Neural cell (in vitro differentiated cells): Measurements from ENCODE around the gene RABGAP1L. TPM values are rescaled to one million over a fixed set of nuclear protein-coding genes. Genes with fewer than 3 reads are reported as not detected.

Source experiments
- H2AFZ ChIP-seq: fragments of 200-600, 300-800 bp; sonication (generic), shearing (Covaris generic); 2 replicates; pipeline ENCODE4 v1.6.0; 2014; ENCODE audit warnings: low read depth, mild to moderate bottlenecking, antibody characterized with exemption, low read length, moderate library complexity
- H3F3A ChIP-seq: fragments of 200-600 bp; shearing (Covaris generic); 2 replicates; pipeline ENCODE4 v1.6.1; 2016; ENCODE audit warnings: mild to moderate bottlenecking, moderate library complexity, mixed read lengths, antibody characterized with exemption, low read length; ENCODE audit not compliant: insufficient read depth, poor library complexity, severe bottlenecking
- H3K27ac ChIP-seq: fragments of 200-600, 300-800 bp; sonication (generic), shearing (Covaris generic); 2 replicates; pipeline ENCODE4 v1.5.1; 2014; ENCODE audit warnings: mild to moderate bottlenecking, low read length, moderate library complexity
- H3K27me3 ChIP-seq: fragments of 300-800, 200-600 bp; sonication (generic), shearing (Covaris generic); 2 replicates; pipeline ENCODE4 v1.6.0; 2014; ENCODE audit warnings: mild to moderate bottlenecking, low read depth, low read length, moderate library complexity; ENCODE audit not compliant: insufficient read depth
- H3K36me3 ChIP-seq: fragments of 300-800, 200-600 bp; sonication (generic), shearing (Covaris generic); 2 replicates; pipeline ENCODE4 v1.5.1; 2014; ENCODE audit warnings: mild to moderate bottlenecking, antibody characterized with exemption, low read length, moderate library complexity; ENCODE audit not compliant: insufficient read depth
- H3K4me2 ChIP-seq: fragments of 300-800, 200-600 bp; sonication (generic), shearing (Covaris generic); 2 replicates; pipeline ENCODE4 v1.6.0; 2014; ENCODE audit warnings: mild to moderate bottlenecking, low read length
- H3K4me3 ChIP-seq: fragments of 300-800, 200-600 bp; sonication (generic), shearing (Covaris generic); 2 replicates; pipeline ENCODE4 v1.5.1; 2014; ENCODE audit warnings: mild to moderate bottlenecking, low read length, moderate library complexity
- H3K79me2 ChIP-seq: fragments of 200-600 bp; shearing (Covaris generic); replicated peaks from 2 replicates; pipeline ENCODE4 v1.6.0; 2014; ENCODE audit warnings: mild to moderate bottlenecking, low read length, moderate library complexity; ENCODE audit not compliant: insufficient read depth
- H3K9ac ChIP-seq: fragments of 300-800, 200-600 bp; sonication (generic), shearing (Covaris generic); 2 replicates; pipeline ENCODE4 v1.6.1; 2016; ENCODE audit warnings: mild to moderate bottlenecking, low read length, mixed read lengths
- H3K9me2 ChIP-seq: fragments of 200-600 bp; shearing (Covaris generic); 2 replicates; pipeline ENCODE4 v1.6.1; 2016; ENCODE audit warnings: mild to moderate bottlenecking, low read length, mixed read lengths; ENCODE audit not compliant: insufficient read depth
- H3K9me3 ChIP-seq: fragments of 200-600, 300-800 bp; sonication (generic), shearing (Covaris generic); 2 replicates; pipeline ENCODE4 v1.6.1; 2016; ENCODE audit warnings: mild to moderate bottlenecking, mixed run types, low read length, moderate library complexity, mixed read lengths
- H4K20me1 ChIP-seq: fragments of 200-600 bp; shearing (Covaris generic); 2 replicates; pipeline ENCODE4 v1.6.1; 2016; ENCODE audit warnings: mild to moderate bottlenecking, mixed run types; ENCODE audit not compliant: insufficient read depth
- EP300 ChIP-seq: fragments of 450-650 bp; conservative IDR thresholded peaks from 2 replicates; pipeline ENCODE4 v1.6.1; 2014; ENCODE audit warnings: antibody characterized with exemption, mild to moderate bottlenecking, moderate library complexity; ENCODE audit not compliant: poor library complexity, severe bottlenecking
- EZH2 ChIP-seq: fragments of 200-600, 300-800 bp; shearing (Covaris generic), sonication (generic); IDR thresholded peaks from 2 replicates; pipeline ENCODE4 v1.6.1; 2014; ENCODE audit warnings: antibody characterized with exemption, low read length, borderline replicate concordance, mild to moderate bottlenecking; ENCODE audit not compliant: insufficient read depth, poor library complexity, severe bottlenecking
- MXI1 ChIP-seq: fragments of 450-650 bp; conservative IDR thresholded peaks from 2 replicates; pipeline ENCODE4 v1.6.1; 2014; ENCODE audit warnings: antibody characterized with exemption, mild to moderate bottlenecking; ENCODE audit not compliant: poor library complexity, severe bottlenecking
- POLR2AphosphoS5 ChIP-seq: IDR thresholded peaks from 2 replicates; pipeline ENCODE4 v1.6.1; 2012
- RAD21 ChIP-seq: fragments of 450-650 bp; conservative IDR thresholded peaks from 2 replicates; pipeline ENCODE4 v1.6.1; 2014; ENCODE audit warnings: antibody characterized with exemption, mild to moderate bottlenecking, moderate library complexity
- SMC3 ChIP-seq: fragments of 450-650 bp; conservative IDR thresholded peaks from 2 replicates; pipeline ENCODE4 v1.6.1; 2014; ENCODE audit warnings: antibody characterized with exemption, mild to moderate bottlenecking, moderate library complexity; ENCODE audit not compliant: poor library complexity
- TAF1 ChIP-seq: IDR thresholded peaks from 2 replicates; pipeline ENCODE4 v1.6.1; 2012; ENCODE audit warnings: low read depth
- polyA plus RNA-seq: library from polyadenylated mRNA; depleted of rRNA; stranded (reverse); fragments of >200 nt; gene quantifications from 2 replicates; pipeline ENCODE4 v1.2.3, GENCODE V29; 2014
- TF ChIP-seq, protein P1 (sequence below): fragments of 450-650 bp; IDR thresholded peaks from 2 replicates; pipeline ENCODE4 v1.5.1; 2014; ENCODE audit warnings: antibody characterized with exemption, mild to moderate bottlenecking, moderate library complexity; ENCODE audit not compliant: poor library complexity, severe bottlenecking
- TF ChIP-seq, protein P2 (sequence below): IDR thresholded peaks from 2 replicates; pipeline ENCODE4 v1.6.1; 2012; ENCODE audit warnings: borderline replicate concordance

Gene RABGAP1L
- polyA plus RNA-seq, 1 donor from 2014 or later = 32.2 TPM

DNA sequence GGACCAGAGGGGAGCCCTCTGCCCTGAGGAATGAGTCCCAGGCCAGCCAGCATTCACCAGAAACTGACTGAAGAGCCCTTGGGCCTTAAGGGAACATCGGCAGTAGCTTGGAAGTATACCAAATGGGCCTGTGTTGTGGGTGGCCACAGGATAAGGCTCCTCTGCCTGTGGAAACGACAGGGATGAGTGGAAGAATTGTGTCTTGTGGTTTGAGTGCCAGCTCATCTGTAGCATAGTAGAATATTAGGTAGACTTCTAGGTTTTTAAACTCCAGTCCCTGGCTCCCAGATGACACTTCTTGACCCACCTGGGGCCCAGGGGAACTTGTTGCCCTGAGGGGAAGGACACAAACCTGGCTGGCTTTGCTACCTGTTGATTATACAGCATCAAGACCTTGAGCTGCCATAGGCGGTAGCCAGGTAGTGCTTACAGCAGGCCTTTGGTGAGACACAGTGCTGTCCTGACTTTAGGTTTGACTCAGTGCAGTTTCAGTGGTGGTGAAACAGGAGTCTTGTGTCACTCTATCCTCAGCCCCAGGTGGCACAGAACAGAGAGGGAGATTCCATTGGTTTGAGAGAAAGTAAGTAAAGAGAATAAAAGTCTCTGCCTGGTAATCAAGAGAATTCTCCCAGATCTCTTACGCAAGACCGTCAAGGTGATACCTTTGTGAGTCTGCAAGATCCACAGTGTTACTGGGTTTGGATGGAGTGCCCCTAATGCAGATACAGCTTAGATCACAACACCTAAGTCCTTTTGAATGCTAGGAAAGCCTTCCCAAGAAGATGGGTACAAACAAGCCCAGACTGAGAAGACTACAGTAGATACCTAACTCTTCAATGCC, 50.2 kb downstream of the RABGAP1L start:
- H4K20me1 ChIP-seq = no peaks in the 10 kb centered on the region
- H3K4me3 ChIP-seq = no peak overlapping the region
- H3K79me2 ChIP-seq = peaks cover 4% of the 10 kb centered on the region
- H3K36me3 ChIP-seq = no peaks in the 10 kb centered on the region
- H2AFZ ChIP-seq = no peak overlapping the region
- no peak overlapping the region for H3K27ac ChIP-seq
- no peaks in the 10 kb centered on the region for H3K9me2 ChIP-seq
- no peaks in the 10 kb centered on the region for H3F3A ChIP-seq
- no peak overlapping the region for H3K4me2 ChIP-seq
- H3K27me3 ChIP-seq = no peaks in the 10 kb centered on the region
- H3K9ac ChIP-seq = no peak overlapping the region
- H3K9me3 ChIP-seq = peaks cover 9% of the 10 kb centered on the region
- TF ChIP-seq MXI1 (no peak), EP300 (no peak), POLR2AphosphoS5 (no peak), TAF1 (no peak), EZH2 (no peak), RAD21 (no peak), SMC3 (no peak)
- TF ChIP-seq, protein P1, sequence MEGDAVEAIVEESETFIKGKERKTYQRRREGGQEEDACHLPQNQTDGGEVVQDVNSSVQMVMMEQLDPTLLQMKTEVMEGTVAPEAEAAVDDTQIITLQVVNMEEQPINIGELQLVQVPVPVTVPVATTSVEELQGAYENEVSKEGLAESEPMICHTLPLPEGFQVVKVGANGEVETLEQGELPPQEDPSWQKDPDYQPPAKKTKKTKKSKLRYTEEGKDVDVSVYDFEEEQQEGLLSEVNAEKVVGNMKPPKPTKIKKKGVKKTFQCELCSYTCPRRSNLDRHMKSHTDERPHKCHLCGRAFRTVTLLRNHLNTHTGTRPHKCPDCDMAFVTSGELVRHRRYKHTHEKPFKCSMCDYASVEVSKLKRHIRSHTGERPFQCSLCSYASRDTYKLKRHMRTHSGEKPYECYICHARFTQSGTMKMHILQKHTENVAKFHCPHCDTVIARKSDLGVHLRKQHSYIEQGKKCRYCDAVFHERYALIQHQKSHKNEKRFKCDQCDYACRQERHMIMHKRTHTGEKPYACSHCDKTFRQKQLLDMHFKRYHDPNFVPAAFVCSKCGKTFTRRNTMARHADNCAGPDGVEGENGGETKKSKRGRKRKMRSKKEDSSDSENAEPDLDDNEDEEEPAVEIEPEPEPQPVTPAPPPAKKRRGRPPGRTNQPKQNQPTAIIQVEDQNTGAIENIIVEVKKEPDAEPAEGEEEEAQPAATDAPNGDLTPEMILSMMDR = no peak
- TF ChIP-seq, protein P2, sequence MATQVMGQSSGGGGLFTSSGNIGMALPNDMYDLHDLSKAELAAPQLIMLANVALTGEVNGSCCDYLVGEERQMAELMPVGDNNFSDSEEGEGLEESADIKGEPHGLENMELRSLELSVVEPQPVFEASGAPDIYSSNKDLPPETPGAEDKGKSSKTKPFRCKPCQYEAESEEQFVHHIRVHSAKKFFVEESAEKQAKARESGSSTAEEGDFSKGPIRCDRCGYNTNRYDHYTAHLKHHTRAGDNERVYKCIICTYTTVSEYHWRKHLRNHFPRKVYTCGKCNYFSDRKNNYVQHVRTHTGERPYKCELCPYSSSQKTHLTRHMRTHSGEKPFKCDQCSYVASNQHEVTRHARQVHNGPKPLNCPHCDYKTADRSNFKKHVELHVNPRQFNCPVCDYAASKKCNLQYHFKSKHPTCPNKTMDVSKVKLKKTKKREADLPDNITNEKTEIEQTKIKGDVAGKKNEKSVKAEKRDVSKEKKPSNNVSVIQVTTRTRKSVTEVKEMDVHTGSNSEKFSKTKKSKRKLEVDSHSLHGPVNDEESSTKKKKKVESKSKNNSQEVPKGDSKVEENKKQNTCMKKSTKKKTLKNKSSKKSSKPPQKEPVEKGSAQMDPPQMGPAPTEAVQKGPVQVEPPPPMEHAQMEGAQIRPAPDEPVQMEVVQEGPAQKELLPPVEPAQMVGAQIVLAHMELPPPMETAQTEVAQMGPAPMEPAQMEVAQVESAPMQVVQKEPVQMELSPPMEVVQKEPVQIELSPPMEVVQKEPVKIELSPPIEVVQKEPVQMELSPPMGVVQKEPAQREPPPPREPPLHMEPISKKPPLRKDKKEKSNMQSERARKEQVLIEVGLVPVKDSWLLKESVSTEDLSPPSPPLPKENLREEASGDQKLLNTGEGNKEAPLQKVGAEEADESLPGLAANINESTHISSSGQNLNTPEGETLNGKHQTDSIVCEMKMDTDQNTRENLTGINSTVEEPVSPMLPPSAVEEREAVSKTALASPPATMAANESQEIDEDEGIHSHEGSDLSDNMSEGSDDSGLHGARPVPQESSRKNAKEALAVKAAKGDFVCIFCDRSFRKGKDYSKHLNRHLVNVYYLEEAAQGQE = no peak

DNA sequence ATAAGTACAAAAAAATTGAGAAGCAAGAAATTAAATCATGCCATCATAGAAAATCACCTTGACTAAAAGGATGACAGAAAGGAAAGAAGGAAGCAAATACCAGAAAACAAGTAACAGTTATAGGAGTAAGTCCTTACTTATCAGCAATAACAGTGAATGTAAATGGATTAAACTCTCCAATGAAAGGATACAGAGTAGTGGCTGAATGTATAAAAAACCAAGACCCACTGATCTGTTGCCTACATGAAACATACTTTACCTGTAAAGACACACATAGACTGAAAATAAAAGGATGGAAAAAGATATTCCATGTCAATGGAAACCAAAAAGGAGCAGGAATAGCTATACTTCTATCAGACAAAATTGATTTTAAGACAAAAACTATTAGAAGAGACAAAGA, 52.2 kb downstream of the RABGAP1L start:
- no peak overlapping the region for H3K9ac ChIP-seq
- no peaks in the 10 kb centered on the region for H3F3A ChIP-seq
- peaks cover 10% of the 10 kb centered on the region for H3K9me3 ChIP-seq
- H3K27me3 ChIP-seq = no peaks in the 10 kb centered on the region
- H3K4me3 ChIP-seq = no peak overlapping the region
- H3K79me2 ChIP-seq = peaks cover 4% of the 10 kb centered on the region
- no peaks in the 10 kb centered on the region for H3K36me3 ChIP-seq
- no peak overlapping the region for H3K27ac ChIP-seq
- no peaks in the 10 kb centered on the region for H4K20me1 ChIP-seq
- no peak overlapping the region for H3K4me2 ChIP-seq
- H2AFZ ChIP-seq = no peak overlapping the region
- no peak for TF ChIP-seq SMC3
- no peak for TF ChIP-seq MXI1
- TF ChIP-seq EZH2 = no peak
- TF ChIP-seq EP300 = no peak
- TF ChIP-seq RAD21 = no peak
- TF ChIP-seq, protein P2 = no peak
- TF ChIP-seq POLR2AphosphoS5 = no peak
- no peak for TF ChIP-seq TAF1
- TF ChIP-seq, protein P1 = no peak
- no peaks in the 10 kb centered on the region for H3K9me2 ChIP-seq
